Naive thymus-derived CD4-positive, alpha-beta T cell (primary cell): ENCODE measurements around the gene S100A10. TPM values are rescaled to one million over a fixed set of nuclear protein-coding genes. Genes with fewer than 3 reads are reported as not detected.

Experiments used
- ATAC-seq: fragments of 150-1000 bp; cut with Tn5 transposase; 2 replicates; pipeline ENCODE4 v1.10.0; 2021; ENCODE audit warnings: mild to moderate bottlenecking, moderate library complexity
- CTCF ChIA-PET: fragments of 350-600 bp; sonication (Branson Sonifier 250); formaldehyde crosslinking; loops from one replicate; lab custom pipeline; 2021; ENCODE audit warnings: antibody characterized with exemption; lab: Charles Lee
- POLR2A ChIA-PET: fragments of 350-600 bp; sonication (Branson Sonifier 250); formaldehyde crosslinking; loops from one replicate; lab custom pipeline; 2021; ENCODE audit warnings: antibody characterized with exemption, inconsistent platforms; lab: Charles Lee
- DNase-seq, 9 donors: peaks; one replicate each; pipeline versions ENCODE4 v3.0.0 to v3.0.0-alpha.2; 2020 to 2022; ENCODE audit warnings: mixed read lengths in 1 of 9
- H3K27ac ChIP-seq: one replicate; pipeline ENCODE4 v1.7.0; 2013; ENCODE audit warnings: mild to moderate bottlenecking, low read depth, low read length, moderate library complexity
- H3K27me3 ChIP-seq, 2 donors: one replicate each; pipeline ENCODE4 v1.7.0; 2013; ENCODE audit warnings: low read length in 2 of 2, mild to moderate bottlenecking in 2 of 2, moderate library complexity in 2 of 2; ENCODE audit not compliant: control insufficient read depth in 2 of 2, insufficient read depth in 2 of 2
- H3K36me3 ChIP-seq, 3 experiments: 1 replicate in 2 of 3; 2 replicates in 1 of 3; pipeline ENCODE4 v1.7.0; 2013; ENCODE audit warnings: low read length in 3 of 3, mild to moderate bottlenecking in 3 of 3, moderate library complexity in 1 of 3; ENCODE audit not compliant: insufficient read depth in 3 of 3, control insufficient read depth in 2 of 3
- H3K4me1 ChIP-seq, 2 donors: one replicate each; pipeline ENCODE4 v1.7.0; 2013; ENCODE audit warnings: low read length in 2 of 2, mild to moderate bottlenecking in 2 of 2, moderate library complexity in 1 of 2; ENCODE audit not compliant: control insufficient read depth in 2 of 2, insufficient read depth in 2 of 2
- H3K4me3 ChIP-seq: 2 replicates; pipeline ENCODE4 v1.7.0; 2013; ENCODE audit warnings: mild to moderate bottlenecking, low read length
- H3K9me3 ChIP-seq, 3 experiments: 1 replicate in 2 of 3; 2 replicates in 1 of 3; pipeline ENCODE4 v1.7.0; 2013; ENCODE audit warnings: low read length in 3 of 3; ENCODE audit not compliant: control insufficient read depth in 2 of 3
- H3K27ac Mint-ChIP-seq, 9 donors: one replicate each; pipeline ENCODE4 v1.8.0; 2020 to 2022; ENCODE audit warnings: mixed read lengths in 9 of 9, mild to moderate bottlenecking in 8 of 9, moderate library complexity in 5 of 9, inconsistent platforms in 2 of 9
- H3K27me3 Mint-ChIP-seq, 5 donors: one replicate each; pipeline ENCODE4 v1.8.0; 2021 to 2022; ENCODE audit warnings: mixed read lengths in 5 of 5, mild to moderate bottlenecking in 1 of 5
- H3K36me3 Mint-ChIP-seq, 5 donors: one replicate each; pipeline ENCODE4 v1.8.0; 2020 to 2022; ENCODE audit warnings: mixed read lengths in 5 of 5, mild to moderate bottlenecking in 3 of 5, inconsistent platforms in 1 of 5
- H3K4me1 Mint-ChIP-seq, 7 donors: one replicate each; pipeline ENCODE4 v1.8.0; 2020 to 2022; ENCODE audit warnings: mixed read lengths in 7 of 7, mild to moderate bottlenecking in 3 of 7, inconsistent platforms in 1 of 7
- H3K4me3 Mint-ChIP-seq, 10 donors: one replicate each; pipeline ENCODE4 v1.8.0; 2020 to 2022; ENCODE audit warnings: mild to moderate bottlenecking in 10 of 10, mixed read lengths in 10 of 10, moderate library complexity in 6 of 10, inconsistent platforms in 2 of 10
- H3K9me3 Mint-ChIP-seq, 11 donors: one replicate each; pipeline ENCODE4 v1.8.0; 2020 to 2022; ENCODE audit warnings: mixed read lengths in 11 of 11, mild to moderate bottlenecking in 4 of 11, inconsistent platforms in 1 of 11, moderate library complexity in 1 of 11
- intact Hi-C, 2 donors: fragments of 100-400 bp; cut with micrococcal nuclease; formaldehyde crosslinking; loops; one replicate each; pipeline ENCODE4 v1.15.1; 2023
- polyA plus RNA-seq, 2 donors: library from polyadenylated mRNA; unstranded; fragments of 300-500 nt; fragmentation: Illumina TruSeq; gene quantifications; one replicate each; pipeline ENCODE4 v1.2.3, GENCODE V29; 2021
- total RNA-seq, 6 experiments: library from RNA in 5 of 6; stranded (reverse) in 5 of 6; gene quantifications; 1 replicate in 5 of 6; 2 replicates in 1 of 6; pipeline ENCODE4 v1.2.3 and lab custom pipeline; 2021 to 2026

The S100A10 gene
- total and polyA plus RNA-seq, 7 experiments from 2014 or later, result 131 to 492 (median 329) TPM

GRCh38 chr1:151952811-151953210, 40.8 kb downstream of the S100A10 start:
- no peak overlapping the region for H3K4me3 ChIP-seq
- ATAC-seq (no peak), DNase-seq (no peak)
- H3K9me3 ChIP-seq, result no peaks in the 10 kb centered on the region
- H3K36me3 ChIP-seq, result no peaks in the 10 kb centered on the region
- intact Hi-C loops, result no loop called here
- Mint-ChIP-seq H3K4me3 (no peak overlapping the region), H3K27me3 (peaks cover 0 to 25% (median 0%) of the 10 kb centered on the region in 5 donors), H3K9me3 (no peaks in the 10 kb centered on the region), H3K27ac (no peak overlapping the region), H3K36me3 (no peaks in the 10 kb centered on the region), H3K4me1 (peaks cover 0 to 3% (median 0%) of the 10 kb centered on the region in 7 donors)
- POLR2A ChIA-PET, result interaction anchor here (0.6 kb wide), 4 partner anchors 20 to 508 kb away, joined by 3 read pairs; no protein-coding TSS in a partner anchor
- no peaks in the 10 kb centered on the region for H3K27me3 ChIP-seq
- H3K4me1 ChIP-seq, result no peaks in the 10 kb centered on the region
- CTCF ChIA-PET, result interaction anchor here (1.3 kb wide), 2 partner anchors 12 to 15 kb away, joined by 3 to 8 read pairs; no protein-coding TSS in a partner anchor
- no peak overlapping the region for H3K27ac ChIP-seq

GRCh38 chr1:151949371-151950193, 44.1 kb downstream of the S100A10 start:
- CTCF ChIA-PET, result no interaction called here
- intact Hi-C loops, result no loop called here

GRCh38 chr1:151948506-151948905, 45.2 kb downstream of the S100A10 start:
- Mint-ChIP-seq H3K9me3 (no peaks in the 10 kb centered on the region), H3K4me1 (peaks cover 11 to 30% (median 15%) of the 10 kb centered on the region in 7 donors), H3K4me3 (no peak overlapping the region), H3K27me3 (peaks cover 0 to 18% (median 0%) of the 10 kb centered on the region in 5 donors), H3K27ac (no peak overlapping the region), H3K36me3 (peaks cover 0 to 2% (median 0%) of the 10 kb centered on the region in 5 donors)
- Histone ChIP-seq H3K4me3 (no peak overlapping the region), H3K9me3 (no peaks in the 10 kb centered on the region), H3K4me1 (peaks cover 9 to 24% of the 10 kb centered on the region in 2 donors), H3K27me3 (no peaks in the 10 kb centered on the region), H3K36me3 (no peaks in the 10 kb centered on the region), H3K27ac (no peak overlapping the region)
- CTCF ChIA-PET, result no interaction called here
- DNase-seq, result no peak
- intact Hi-C loops, result no loop called here
- no peak for ATAC-seq
- POLR2A ChIA-PET, result no interaction called here

More at GRCh38 chr1:151949371-151950193, 44.1 kb downstream of the S100A10 start:
- Histone ChIP-seq H3K27ac (no peak overlapping the region), H3K4me1 (peaks cover 9 to 22% of the 10 kb centered on the region in 2 donors), H3K27me3 (no peaks in the 10 kb centered on the region), H3K9me3 (no peaks in the 10 kb centered on the region), H3K4me3 (no peak overlapping the region), H3K36me3 (no peaks in the 10 kb centered on the region)
- POLR2A ChIA-PET, result interaction anchor here (0.6 kb wide), 1 partner anchor 412 kb away, joined by 4 read pairs; no protein-coding TSS in a partner anchor
- DNase-seq (no peak), ATAC-seq (no peak)
- Mint-ChIP-seq H3K9me3 (no peaks in the 10 kb centered on the region), H3K4me3 (no peak overlapping the region), H3K36me3 (peaks cover 0 to 2% (median 0%) of the 10 kb centered on the region in 5 donors), H3K27ac (no peak overlapping the region), H3K4me1 (peaks cover 11 to 25% (median 15%) of the 10 kb centered on the region in 7 donors), H3K27me3 (peaks cover 0 to 18% (median 0%) of the 10 kb centered on the region in 5 donors)

- ATAC-seq, result no peak
- intact Hi-C loops, result no loop called here
- no peak for DNase-seq
- Mint-ChIP-seq H3K27ac (peak overlapping the region in 2 of 9 donors; percentile 26 to 91), H3K4me1 (peaks cover 11 to 35% (median 15%) of the 10 kb centered on the region in 7 donors), H3K4me3 (no peak overlapping the region), H3K27me3 (peaks cover 0 to 13% (median 0%) of the 10 kb centered on the region in 5 donors), H3K9me3 (no peaks in the 10 kb centered on the region), H3K36me3 (peaks cover 0 to 2% (median 0%) of the 10 kb centered on the region in 5 donors)
- Histone ChIP-seq H3K27me3 (no peaks in the 10 kb centered on the region), H3K9me3 (no peaks in the 10 kb centered on the region), H3K27ac (no peak overlapping the region), H3K4me3 (no peak overlapping the region), H3K4me1 (peaks cover 9 to 24% of the 10 kb centered on the region in 2 donors), H3K36me3 (no peaks in the 10 kb centered on the region)
- POLR2A ChIA-PET, result no interaction called here
- CTCF ChIA-PET, result interaction anchor here (0.6 kb wide), 1 partner anchor 79 kb away, joined by 6 read pairs; no protein-coding TSS in a partner anchor
Measured at GRCh38 chr1:151947140-151947539, 46.5 kb downstream of the S100A10 start.

GRCh38 chr1:151945725-151946722, 47.6 kb downstream of the S100A10 start:
- Mint-ChIP-seq H3K9me3 (no peaks in the 10 kb centered on the region), H3K36me3 (peaks cover 0 to 2% (median 0%) of the 10 kb centered on the region in 5 donors), H3K27ac (peak overlapping the region in 7 of 9 donors; percentile 5 to 91 (median 26)), H3K27me3 (peaks cover 0 to 3% (median 0%) of the 10 kb centered on the region in 5 donors), H3K4me1 (peaks cover 11 to 38% (median 15%) of the 10 kb centered on the region in 7 donors), H3K4me3 (peak overlapping the region in 4 of 10 donors; percentile 8 to 73 (median 28))
- intact Hi-C loops, result loop anchor here in 1 of 2 donors (1.0 kb wide), 2 partner anchors 47 to 89 kb away; partner anchors contain the start of gene S100A10
- DNase-seq (peak in 8 of 9 donors; percentile 20 to 70 (median 45)), ATAC-seq (peak; percentile 78)
- Histone ChIP-seq H3K27me3 (no peaks in the 10 kb centered on the region), H3K36me3 (no peaks in the 10 kb centered on the region), H3K4me3 (no peak overlapping the region), H3K9me3 (no peaks in the 10 kb centered on the region), H3K27ac (no peak overlapping the region), H3K4me1 (peaks cover 9 to 24% of the 10 kb centered on the region in 2 donors)
- POLR2A ChIA-PET, result no interaction called here
- CTCF ChIA-PET, result interaction anchor here (0.6 to 1.7 kb wide), 2 partner anchors 13 to 78 kb away, joined by 5 to 6 read pairs; no protein-coding TSS in a partner anchor
